Panc1 (cell line): ENCODE data around the gene ANKRD26.

Source experiments
- POLR2AphosphoS5 ChIP-seq: IDR thresholded peaks from 2 replicates; pipeline ENCODE4 v1.6.1; 2012; ENCODE audit warnings: mild to moderate bottlenecking, low read depth, low read length, moderate library complexity
- TCF7L2 ChIP-seq: IDR thresholded peaks from 2 replicates; pipeline ENCODE4 v1.6.1; 2011; ENCODE audit warnings: mild to moderate bottlenecking, low read depth, low read length, inconsistent platforms
- TF ChIP-seq, protein P1 (sequence below): fragments of 450-650 bp; IDR thresholded peaks from 2 replicates; pipeline ENCODE4 v1.5.1; 2017; ENCODE audit warnings: mild to moderate bottlenecking

- no peak for TF ChIP-seq POLR2AphosphoS5
- TF ChIP-seq, protein P1, sequence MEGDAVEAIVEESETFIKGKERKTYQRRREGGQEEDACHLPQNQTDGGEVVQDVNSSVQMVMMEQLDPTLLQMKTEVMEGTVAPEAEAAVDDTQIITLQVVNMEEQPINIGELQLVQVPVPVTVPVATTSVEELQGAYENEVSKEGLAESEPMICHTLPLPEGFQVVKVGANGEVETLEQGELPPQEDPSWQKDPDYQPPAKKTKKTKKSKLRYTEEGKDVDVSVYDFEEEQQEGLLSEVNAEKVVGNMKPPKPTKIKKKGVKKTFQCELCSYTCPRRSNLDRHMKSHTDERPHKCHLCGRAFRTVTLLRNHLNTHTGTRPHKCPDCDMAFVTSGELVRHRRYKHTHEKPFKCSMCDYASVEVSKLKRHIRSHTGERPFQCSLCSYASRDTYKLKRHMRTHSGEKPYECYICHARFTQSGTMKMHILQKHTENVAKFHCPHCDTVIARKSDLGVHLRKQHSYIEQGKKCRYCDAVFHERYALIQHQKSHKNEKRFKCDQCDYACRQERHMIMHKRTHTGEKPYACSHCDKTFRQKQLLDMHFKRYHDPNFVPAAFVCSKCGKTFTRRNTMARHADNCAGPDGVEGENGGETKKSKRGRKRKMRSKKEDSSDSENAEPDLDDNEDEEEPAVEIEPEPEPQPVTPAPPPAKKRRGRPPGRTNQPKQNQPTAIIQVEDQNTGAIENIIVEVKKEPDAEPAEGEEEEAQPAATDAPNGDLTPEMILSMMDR: no peak
- no peak for TF ChIP-seq TCF7L2
Observed at GRCh38 chr10:27041196-27041595, 59.1 kb downstream of the ANKRD26 start.
